HCT116 (cell line): Measurements from ENCODE around the gene PCSK2.

Source experiments
- CTCF ChIP-seq, 3 experiments: fragments of 200-600 bp in 1 of 3; sonication (generic) in 1 of 3; IDR thresholded peaks in 2 of 3; conservative IDR thresholded peaks in 1 of 3; 2 replicates each; pipeline ENCODE4 v1.5.1; 2012 to 2017; ENCODE audit warnings: low read depth in 2 of 3, low read length in 2 of 3, antibody characterized with exemption in 1 of 3, borderline replicate concordance in 1 of 3, control low read depth in 1 of 3, mild to moderate bottlenecking in 1 of 3, mixed read lengths in 1 of 3, mixed run types in 1 of 3, moderate library complexity in 1 of 3; ENCODE audit not compliant: insufficient read depth in 1 of 3
- EGR1 ChIP-seq: IDR thresholded peaks from 2 replicates; pipeline ENCODE4 v1.6.1; 2012; ENCODE audit warnings: low read depth
- EZH2 ChIP-seq: fragments of 200-600 bp; sonication (generic); IDR thresholded peaks from 2 replicates; pipeline ENCODE4 v1.6.1; 2017; ENCODE audit warnings: antibody characterized with exemption, mixed run types
- POLR2AphosphoS5 ChIP-seq: IDR thresholded peaks from 2 replicates; pipeline ENCODE4 v1.6.1; 2011; ENCODE audit warnings: mild to moderate bottlenecking, low read depth, low read length, moderate library complexity
- SIN3A ChIP-seq: IDR thresholded peaks from 2 replicates; pipeline ENCODE4 v1.6.1; 2012; ENCODE audit warnings: low read depth
- YY1 ChIP-seq: IDR thresholded peaks from 2 replicates; pipeline ENCODE4 v1.6.1; 2011; ENCODE audit warnings: low read length, low read depth, moderate library complexity, mild to moderate bottlenecking; ENCODE audit not compliant: insufficient replicate concordance; ENCODE audit errors: extremely low read depth

GRCh38 chr20:17374086-17374485 is 147.2 kb downstream of the PCSK2 start:
- no peak for TF ChIP-seq CTCF (IDR thresholded peaks at IDR 0.05 in 2 of 3, conservative IDR thresholded peaks at IDR 0.05 in 1 of 3; ENCODE audit: borderline replicate concordance in 1 of 3, insufficient read depth in 1 of 3, low read depth in 2 of 3, low read length in 2 of 3)
- TF ChIP-seq EZH2 = no peak
- TF ChIP-seq YY1 = no peak
- TF ChIP-seq SIN3A = no peak
- TF ChIP-seq POLR2AphosphoS5 = no peak
- TF ChIP-seq EGR1 = no peak
